A673 (cell line): ENCODE measurements around the gene SHROOM4. TPM values are rescaled to one million over a fixed set of nuclear protein-coding genes. Genes with fewer than 3 reads are reported as not detected.

Source experiments
- BruUV-seq: library from RNA; stranded (reverse); fragments of 400-500 nt; replicated peaks from 2 replicates; lab custom pipeline; 2021; lab: Mats Ljungman, UMichigan
- CTCF ChIA-PET: fragments of 300-600 bp; sonication (Branson Sonifier 250); formaldehyde crosslinking; loops from one replicate; lab custom pipeline; 2022; ENCODE audit warnings: antibody characterized with exemption; lab: Charles Lee
- POLR2A ChIA-PET: fragments of 300-600 bp; sonication (Branson Sonifier 250); formaldehyde crosslinking; loops from one replicate; lab custom pipeline; 2022; ENCODE audit warnings: antibody characterized with exemption; ENCODE audit not compliant: low non-redundant PET; lab: Charles Lee
- DNase-seq: peaks from one replicate; pipeline ENCODE4 v3.0.0-alpha.2; 2015; ENCODE audit warnings: low spot score
- H3K27ac ChIP-seq: fragments of 200-600 bp; sonication (generic); 2 replicates; pipeline ENCODE4 v1.5.1; 2016; ENCODE audit warnings: mixed run types, low read depth, mild to moderate bottlenecking, mixed read lengths, antibody characterized with exemption, low read length; ENCODE audit not compliant: poor library complexity, severe bottlenecking
- H3K27me3 ChIP-seq: fragments of 200-600 bp; sonication (generic); replicated peaks from 2 replicates; pipeline ENCODE4 v1.6.1; 2017; ENCODE audit warnings: mixed run types, low read depth, mild to moderate bottlenecking, mixed read lengths, antibody characterized with exemption, low read length; ENCODE audit not compliant: insufficient read depth, poor library complexity
- H3K36me3 ChIP-seq: fragments of 200-600 bp; sonication (generic); 2 replicates; pipeline ENCODE4 v1.6.1; 2016; ENCODE audit warnings: mixed run types, mild to moderate bottlenecking, mixed read lengths, antibody characterized with exemption, low read length; ENCODE audit not compliant: insufficient read depth, poor library complexity, severe bottlenecking
- H3K4me1 ChIP-seq: fragments of 200-600 bp; sonication (generic); 2 replicates; pipeline ENCODE4 v1.6.1; 2017; ENCODE audit warnings: mixed run types, mild to moderate bottlenecking, mixed read lengths, antibody characterized with exemption, low read length; ENCODE audit not compliant: insufficient read depth, poor library complexity, severe bottlenecking
- H3K4me3 ChIP-seq: fragments of 200-600 bp; sonication (generic); 2 replicates; pipeline ENCODE4 v1.5.1; 2016; ENCODE audit warnings: low read depth, mixed run types, mild to moderate bottlenecking, mixed read lengths, low read length; ENCODE audit not compliant: poor library complexity, severe bottlenecking
- H3K9me3 ChIP-seq: fragments of 200-600 bp; sonication (generic); 2 replicates; pipeline ENCODE4 v1.6.1; 2016; ENCODE audit warnings: mixed run types, low read depth, mild to moderate bottlenecking, mixed read lengths, antibody characterized with exemption, low read length; ENCODE audit not compliant: poor library complexity, severe bottlenecking
- CTCF ChIP-seq: fragments of 300-800, 200-600 bp; sonication (generic); conservative IDR thresholded peaks from 2 replicates; pipeline ENCODE4 v1.5.1; 2017; ENCODE audit warnings: low read depth, mild to moderate bottlenecking, antibody characterized with exemption, low read length, moderate library complexity, mixed read lengths
- EZH2 ChIP-seq: fragments of 200-600 bp; sonication (generic); IDR thresholded peaks from 2 replicates; pipeline ENCODE4 v1.6.1; 2017; ENCODE audit warnings: borderline replicate concordance, low read depth, mild to moderate bottlenecking, mixed read lengths, antibody characterized with exemption, low read length; ENCODE audit not compliant: poor library complexity, severe bottlenecking
- intact Hi-C: fragments of 100-400 bp; cut with micrococcal nuclease; formaldehyde crosslinking; loops from one replicate; pipeline ENCODE4 v1.10.0; 2022; ENCODE audit not compliant: unreplicated experiment
- total RNA-seq: library from RNA; stranded (reverse); gene quantifications from 2 replicates; pipeline ENCODE4 v1.2.3, GENCODE V29; 2021

Gene SHROOM4
- total RNA-seq, 1 experiment from 2014 or later: 7.0 TPM

GRCh38 chrX:50626432-50626831, 187.6 kb downstream of the SHROOM4 start:
- H3K4me3 ChIP-seq: no peak overlapping the region
- no TSS peak for BruUV-seq
- DNase-seq: no peak
- TF ChIP-seq EZH2 (no peak), CTCF (no peak)
- H3K36me3 ChIP-seq: no peaks in the 10 kb centered on the region
- POLR2A ChIA-PET: no interaction called here
- H3K27me3 ChIP-seq: no peaks in the 10 kb centered on the region
- no peaks in the 10 kb centered on the region for H3K9me3 ChIP-seq
- CTCF ChIA-PET: interaction anchor here (1.1 kb wide), 1 partner anchor 55 kb away, joined by 3 read pairs; no protein-coding TSS in a partner anchor
- peaks cover 25% of the 10 kb centered on the region for H3K4me1 ChIP-seq
- intact Hi-C loops: no loop called here
- peak overlapping the region; percentile 12 for H3K27ac ChIP-seq

- Histone ChIP-seq H3K36me3 (no peaks in the 10 kb centered on the region), H3K4me1 (peaks cover 4% of the 10 kb centered on the region), H3K4me3 (no peak overlapping the region), H3K9me3 (no peaks in the 10 kb centered on the region), H3K27me3 (no peaks in the 10 kb centered on the region), H3K27ac (peak overlapping the region; percentile 7)
- ChIA-PET POLR2A (no interaction called here), CTCF (no interaction called here)
- no peak for TF ChIP-seq EZH2
- intact Hi-C loops: no loop called here
- DNase-seq: no peak
- BruUV-seq: no TSS peak
Observed at GRCh38 chrX:50622751-50623150, 191.2 kb downstream of the SHROOM4 start.

GRCh38 chrX:50618788-50619558, 195.0 kb downstream of the SHROOM4 start:
- peak overlapping the region; percentile 90 for H3K27ac ChIP-seq
- no peak overlapping the region for H3K4me3 ChIP-seq
- DNase-seq: peak; percentile 57
- POLR2A ChIA-PET: no interaction called here
- H3K9me3 ChIP-seq: no peaks in the 10 kb centered on the region
- TF ChIP-seq CTCF (peak; percentile 42; the same call in 1 of the 2 replicates), EZH2 (no peak)
- TSS peak; percentile 68 for BruUV-seq
- intact Hi-C loops: loop anchor here (2.0 kb wide), 1 partner anchor 66 kb away; no protein-coding TSS in a partner anchor
- no peaks in the 10 kb centered on the region for H3K36me3 ChIP-seq
- CTCF ChIA-PET: interaction anchor here (0.7 to 1.3 kb wide), 2 partner anchors 12 to 62 kb away, joined by 5 to 6 read pairs; no protein-coding TSS in a partner anchor
- H3K27me3 ChIP-seq: no peaks in the 10 kb centered on the region
- H3K4me1 ChIP-seq: peaks cover 17% of the 10 kb centered on the region
